ENCODE results near the gene CHID1. TPM values are rescaled to one million over a fixed set of nuclear protein-coding genes. Genes with fewer than 3 reads are reported as not detected.

Gene CHID1
- total RNA-seq, 4 donors from 2014 or later = 36.0 to 55.3 (median 46.4) TPM

GRCh38 chr11:865462-866430 lies 44.9 kb downstream of the CHID1 start:
- no peak for ATAC-seq

GRCh38 chr11:864898-865297 lies 45.7 kb downstream of the CHID1 start:
- Histone ChIP-seq H3K4me1 (peaks cover 0 to 27% (median 10%) of the 10 kb centered on the region in 3 donors), H3K27me3 (no peaks in the 10 kb centered on the region), H3K9me3 (no peaks in the 10 kb centered on the region), H3K36me3 (peaks cover 0 to 85% of the 10 kb centered on the region in 2 donors), H3K4me3 (no peak overlapping the region), H3K27ac (no peak overlapping the region)
- no peak for TF ChIP-seq CTCF (IDR thresholded peaks at IDR 0.05)
- TF ChIP-seq EP300 (IDR thresholded peaks at IDR 0.05) = no peak
- TF ChIP-seq POLR2A (IDR thresholded peaks at IDR 0.05) = no peak
- no peak for TF ChIP-seq POLR2AphosphoS5 (IDR thresholded peaks at IDR 0.05)
- no peak for ATAC-seq
- 59% methylated on average over 2 of the region's 11 CpGs; no CpG with 5 or more reads in 1 of the 2 donors for WGBS, 2 donors (ENCODE audit: low coverage in 1 of 2)

More at GRCh38 chr11:865462-866430, 44.9 kb downstream of the CHID1 start:
- H3K36me3 ChIP-seq = peaks cover 0 to 89% of the 10 kb centered on the region in 2 donors
- H3K4me1 ChIP-seq = peaks cover 0 to 19% (median 6%) of the 10 kb centered on the region in 3 donors
- no peaks in the 10 kb centered on the region for H3K9me3 ChIP-seq
- no CpG with 5 or more reads among the region's 41 CpGs for WGBS, 2 donors (ENCODE audit: low coverage in 1 of 2)
- H3K27me3 ChIP-seq = no peaks in the 10 kb centered on the region
- TF ChIP-seq EP300 (IDR thresholded peaks at IDR 0.05) = no peak
- no peak for TF ChIP-seq CTCF (IDR thresholded peaks at IDR 0.05)
- no peak for TF ChIP-seq POLR2AphosphoS5 (IDR thresholded peaks at IDR 0.05)
- no peak for TF ChIP-seq POLR2A (IDR thresholded peaks at IDR 0.05)
- no peak overlapping the region for H3K4me3 ChIP-seq
- H3K27ac ChIP-seq = no peak overlapping the region

GRCh38 chr11:863910-864827 lies 46.4 kb downstream of the CHID1 start:
- Histone ChIP-seq H3K36me3 (peaks cover 0 to 79% of the 10 kb centered on the region in 2 donors), H3K27ac (no peak overlapping the region), H3K9me3 (no peaks in the 10 kb centered on the region), H3K27me3 (no peaks in the 10 kb centered on the region), H3K4me1 (peaks cover 0 to 35% (median 16%) of the 10 kb centered on the region in 3 donors), H3K4me3 (no peak overlapping the region)
- no peak for ATAC-seq
- TF ChIP-seq CTCF (IDR thresholded peaks at IDR 0.05) (no peak), POLR2A (IDR thresholded peaks at IDR 0.05) (no peak), POLR2AphosphoS5 (IDR thresholded peaks at IDR 0.05) (no peak), EP300 (IDR thresholded peaks at IDR 0.05) (no peak)
- 92% methylated on average over 11 of the region's 31 CpGs; no CpG with 5 or more reads in 1 of the 2 donors for WGBS, 2 donors (ENCODE audit: low coverage in 1 of 2)

GRCh38 chr11:863023-863909 lies 47.3 kb downstream of the CHID1 start:
- H3K9me3 ChIP-seq = no peaks in the 10 kb centered on the region
- no peaks in the 10 kb centered on the region for H3K27me3 ChIP-seq
- no peak overlapping the region for H3K27ac ChIP-seq
- 90% methylated on average over 3 of the region's 24 CpGs; no CpG with 5 or more reads in 1 of the 2 donors for WGBS, 2 donors (ENCODE audit: low coverage in 1 of 2)
- no peak overlapping the region for H3K4me3 ChIP-seq
- peaks cover 0 to 44% (median 16%) of the 10 kb centered on the region in 3 donors for H3K4me1 ChIP-seq
- H3K36me3 ChIP-seq = peaks cover 0 to 70% of the 10 kb centered on the region in 2 donors
- TF ChIP-seq POLR2A (IDR thresholded peaks at IDR 0.05) (no peak), EP300 (IDR thresholded peaks at IDR 0.05) (no peak), POLR2AphosphoS5 (IDR thresholded peaks at IDR 0.05) (no peak), CTCF (IDR thresholded peaks at IDR 0.05) (no peak)
- ATAC-seq = no peak
